RWPE2 (cell line): ENCODE measurements around the gene LTBP3.
A peak's percentile ranks its signal among the peaks of the same experiment; 100 is the strongest.

Experiments
- ATAC-seq: fragments of 200-7000 bp; cut with Tn5 transposase; 3 replicates; pipeline ENCODE4 v1.9.1; 2021; ENCODE audit warnings: low read depth
- DNase-seq: peaks from one replicate; pipeline ENCODE4 v3.0.0-alpha.2; 2020; ENCODE audit warnings: low spot score
- H3K27ac ChIP-seq: fragments of 450-650 bp; 2 replicates; pipeline ENCODE4 v1.5.1; 2017; ENCODE audit warnings: mild to moderate bottlenecking; ENCODE audit not compliant: poor library complexity, severe bottlenecking
- H3K27me3 ChIP-seq: fragments of 250-450 bp; sonication (Bioruptor Pico); 2 replicates; pipeline ENCODE4 v1.5.1; 2021; ENCODE audit warnings: mild to moderate bottlenecking, moderate library complexity; ENCODE audit not compliant: insufficient read depth, poor library complexity, severe bottlenecking
- H3K36me3 ChIP-seq: fragments of 250-450 bp; sonication (Bioruptor Pico); 2 replicates; pipeline ENCODE4 v1.5.1; 2020; ENCODE audit warnings: low read depth, mild to moderate bottlenecking, moderate library complexity
- H3K4me1 ChIP-seq: fragments of 250-450 bp; sonication (Bioruptor Pico); 2 replicates; pipeline ENCODE4 v1.5.1; 2021; ENCODE audit warnings: mild to moderate bottlenecking, moderate library complexity; ENCODE audit not compliant: insufficient read depth, poor library complexity, severe bottlenecking
- H3K4me3 ChIP-seq: fragments of 250-450 bp; sonication (Bioruptor Pico); 2 replicates; pipeline ENCODE4 v1.5.1; 2021; ENCODE audit warnings: mild to moderate bottlenecking, moderate library complexity; ENCODE audit not compliant: severe bottlenecking
- H3K9me3 ChIP-seq: fragments of 250-450 bp; sonication (Bioruptor Pico); 2 replicates; pipeline ENCODE4 v1.5.1; 2021; ENCODE audit warnings: mild to moderate bottlenecking, moderate library complexity; ENCODE audit not compliant: severe bottlenecking
- TF ChIP-seq, protein P1 (sequence below): fragments of 450-650 bp; IDR thresholded peaks from one replicate; pipeline ENCODE4 v1.5.1; 2017; ENCODE audit warnings: mild to moderate bottlenecking, moderate library complexity; ENCODE audit not compliant: poor library complexity, severe bottlenecking

Gene LTBP3

DNA sequence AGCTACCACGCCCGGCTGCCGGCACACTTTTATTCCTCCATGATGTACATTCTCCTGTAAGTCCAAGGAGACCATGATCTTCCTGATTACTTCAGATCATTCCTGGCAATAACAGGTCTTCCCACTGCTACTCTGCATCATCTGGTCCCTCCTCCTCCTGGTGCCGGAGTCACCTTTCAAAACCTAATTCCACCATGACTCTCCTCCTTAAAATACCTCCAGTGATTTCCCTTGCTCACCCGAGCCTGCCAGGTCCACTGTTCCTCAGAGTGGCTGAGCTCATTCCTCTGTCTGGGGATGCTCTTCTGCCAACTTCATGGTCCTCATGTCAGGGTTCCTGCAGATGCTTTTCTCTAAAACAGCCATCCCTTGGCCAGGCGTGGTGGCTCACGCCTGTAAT, 3.9 kb upstream of the LTBP3 start:
- H3K27me3 ChIP-seq: no peaks in the 10 kb centered on the region
- no peak overlapping the region for H3K4me3 ChIP-seq
- ATAC-seq: no peak
- DNase-seq: no peak
- H3K4me1 ChIP-seq: peaks cover 38% of the 10 kb centered on the region
- TF ChIP-seq, protein P1, sequence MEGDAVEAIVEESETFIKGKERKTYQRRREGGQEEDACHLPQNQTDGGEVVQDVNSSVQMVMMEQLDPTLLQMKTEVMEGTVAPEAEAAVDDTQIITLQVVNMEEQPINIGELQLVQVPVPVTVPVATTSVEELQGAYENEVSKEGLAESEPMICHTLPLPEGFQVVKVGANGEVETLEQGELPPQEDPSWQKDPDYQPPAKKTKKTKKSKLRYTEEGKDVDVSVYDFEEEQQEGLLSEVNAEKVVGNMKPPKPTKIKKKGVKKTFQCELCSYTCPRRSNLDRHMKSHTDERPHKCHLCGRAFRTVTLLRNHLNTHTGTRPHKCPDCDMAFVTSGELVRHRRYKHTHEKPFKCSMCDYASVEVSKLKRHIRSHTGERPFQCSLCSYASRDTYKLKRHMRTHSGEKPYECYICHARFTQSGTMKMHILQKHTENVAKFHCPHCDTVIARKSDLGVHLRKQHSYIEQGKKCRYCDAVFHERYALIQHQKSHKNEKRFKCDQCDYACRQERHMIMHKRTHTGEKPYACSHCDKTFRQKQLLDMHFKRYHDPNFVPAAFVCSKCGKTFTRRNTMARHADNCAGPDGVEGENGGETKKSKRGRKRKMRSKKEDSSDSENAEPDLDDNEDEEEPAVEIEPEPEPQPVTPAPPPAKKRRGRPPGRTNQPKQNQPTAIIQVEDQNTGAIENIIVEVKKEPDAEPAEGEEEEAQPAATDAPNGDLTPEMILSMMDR: no peak
- no peaks in the 10 kb centered on the region for H3K9me3 ChIP-seq
- peaks cover 3% of the 10 kb centered on the region; the same call in 1 of the 2 replicates for H3K36me3 ChIP-seq
- no peak overlapping the region for H3K27ac ChIP-seq

DNA sequence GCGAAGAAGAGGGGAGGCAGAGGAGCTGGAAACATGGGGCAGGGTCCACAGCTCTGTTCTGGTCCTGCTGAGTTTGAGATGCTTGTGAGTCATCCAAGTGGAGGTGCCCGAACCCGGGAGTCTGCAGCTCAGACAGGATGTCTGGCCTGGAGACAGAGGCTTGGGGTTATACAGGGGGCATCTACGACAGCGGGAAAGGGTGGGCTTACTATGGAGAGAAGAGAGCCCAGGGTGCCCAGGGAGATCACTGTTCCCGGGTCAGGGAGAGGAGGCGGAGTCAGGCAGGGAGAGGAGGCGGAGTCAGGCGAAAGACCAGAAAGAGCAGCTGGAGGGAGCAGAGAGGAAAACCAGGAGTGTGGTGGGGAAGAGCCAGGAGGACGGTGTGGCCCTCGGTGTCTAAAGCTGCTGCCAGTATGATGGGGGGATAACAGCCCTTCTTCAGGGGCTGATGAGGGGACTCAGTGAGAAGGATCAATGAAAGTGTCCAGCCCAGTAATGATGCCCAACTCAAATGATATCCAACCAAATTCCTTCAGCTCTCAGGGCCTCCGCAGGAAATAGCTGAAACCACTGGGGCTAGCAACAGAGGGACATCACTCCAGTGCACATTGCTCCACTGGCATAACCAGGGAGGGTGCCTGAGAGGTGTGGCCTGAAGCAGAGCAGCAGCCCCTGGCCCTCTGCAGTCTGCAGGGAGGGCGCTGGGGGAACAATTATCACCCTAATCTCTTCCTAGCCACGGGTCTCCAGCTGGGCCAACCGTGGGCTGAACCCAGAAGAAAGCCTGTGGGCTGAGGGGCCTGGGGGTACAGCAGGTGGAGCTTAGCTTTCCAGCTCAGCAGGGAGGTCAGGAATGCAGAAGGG, 2.6 kb upstream of the LTBP3 start:
- Histone ChIP-seq H3K36me3 (no peaks in the 10 kb centered on the region), H3K4me1 (peaks cover 48% of the 10 kb centered on the region), H3K27ac (peak overlapping the region; percentile 85), H3K4me3 (no peak overlapping the region), H3K27me3 (no peaks in the 10 kb centered on the region), H3K9me3 (no peaks in the 10 kb centered on the region)
- DNase-seq (peak; percentile 61), ATAC-seq (peak; percentile 15)
- TF ChIP-seq, protein P1: no peak

DNA sequence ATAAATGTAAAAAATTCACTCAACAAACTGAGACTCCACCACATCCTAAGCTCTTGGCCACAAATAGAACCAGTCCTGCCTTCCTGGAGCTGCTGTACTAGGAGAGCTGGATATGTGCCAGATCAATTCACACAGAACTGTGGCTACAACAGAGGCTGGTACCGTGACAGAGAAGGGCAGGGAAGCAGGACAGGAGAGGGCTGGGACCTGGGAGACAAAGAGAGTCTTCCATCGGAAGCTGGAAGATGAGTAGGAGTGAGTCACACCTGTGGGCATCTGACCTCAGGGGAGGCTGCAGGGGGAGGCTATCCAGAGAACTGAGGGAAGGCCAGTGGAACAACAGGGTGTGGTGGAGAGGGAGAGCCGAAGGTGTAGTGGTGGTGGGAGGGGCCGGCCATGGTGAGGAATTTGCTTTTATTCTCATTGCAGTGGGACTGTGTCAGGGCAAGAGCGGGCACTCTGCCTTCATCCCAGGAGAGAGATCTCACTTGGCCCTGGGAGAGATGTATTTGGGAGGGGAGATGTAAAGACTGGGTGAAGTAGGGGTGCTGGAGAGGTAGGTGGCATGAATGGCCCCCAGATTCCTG, 1.9 kb upstream of the LTBP3 start:
- ATAC-seq: peak; percentile 66
- DNase-seq: peak; percentile 89
- Histone ChIP-seq H3K4me1 (peaks cover 50% of the 10 kb centered on the region), H3K9me3 (no peaks in the 10 kb centered on the region), H3K27me3 (no peaks in the 10 kb centered on the region), H3K4me3 (no peak overlapping the region), H3K27ac (peak overlapping the region; percentile 85), H3K36me3 (no peaks in the 10 kb centered on the region)
- TF ChIP-seq, protein P1: no peak

DNA sequence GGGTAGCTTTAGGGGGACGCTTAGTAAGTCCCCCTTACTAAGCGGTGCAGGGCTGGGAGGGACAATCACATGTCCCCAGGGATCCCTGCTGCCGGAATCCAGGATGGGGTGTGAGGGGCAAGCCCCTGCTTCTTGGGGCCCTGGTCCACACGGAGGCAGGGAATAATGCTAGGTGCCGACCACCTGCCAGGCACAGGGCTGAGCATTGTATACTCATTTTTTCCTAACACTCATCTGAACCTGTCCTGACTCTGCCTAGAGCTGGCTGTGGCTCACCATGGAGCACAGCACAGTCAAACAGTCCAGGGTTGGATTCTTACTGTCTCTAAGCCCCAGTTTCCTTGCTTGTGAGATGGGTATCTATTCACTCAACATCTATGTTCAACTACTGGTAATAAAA, 1.4 kb upstream of the LTBP3 start:
- Histone ChIP-seq H3K36me3 (no peaks in the 10 kb centered on the region), H3K9me3 (no peaks in the 10 kb centered on the region), H3K4me3 (no peak overlapping the region), H3K27ac (peak overlapping the region; percentile 85), H3K27me3 (no peaks in the 10 kb centered on the region), H3K4me1 (peaks cover 50% of the 10 kb centered on the region)
- ATAC-seq: no peak
- no peak for DNase-seq
- TF ChIP-seq, protein P1: no peak
